Fibroblast of villous mesenchyme (primary cell): ENCODE measurements around the gene NAA15. TPM values are rescaled to one million over a fixed set of nuclear protein-coding genes. Genes with fewer than 3 reads are reported as not detected.
A peak's percentile ranks its signal among the peaks of the same experiment; 100 is the strongest.

Source experiments
- DNase-seq: peaks from one replicate; pipeline ENCODE4 v3.0.0-alpha.2; 2010; ENCODE audit warnings: low read depth
- H3K4me3 ChIP-seq: 2 replicates; pipeline ENCODE4 v1.5.1; 2011; ENCODE audit warnings: low read depth, mild to moderate bottlenecking, low read length
- CTCF ChIP-seq: IDR thresholded peaks from 2 replicates; pipeline ENCODE4 v1.5.1; 2012; ENCODE audit warnings: low read depth, mild to moderate bottlenecking, low read length; ENCODE audit not compliant: insufficient read depth
- total RNA-seq: library from RNA; depleted of rRNA; stranded (reverse); fragments of >200 nt; gene quantifications from 2 replicates; pipeline ENCODE4 v1.2.3, GENCODE V29; 2012

The NAA15 gene
- total RNA-seq, 1 donor, result 66.5 TPM

- no peak overlapping the region for H3K4me3 ChIP-seq
- TF ChIP-seq CTCF, result no peak
- no peak for DNase-seq
These were observed 149.3 kb downstream of the NAA15 start for GRCh38 chr4:139450586-139450985.

GRCh38 chr4:139451997-139452396, 150.7 kb downstream of the NAA15 start:
- DNase-seq, result no peak
- H3K4me3 ChIP-seq, result peak overlapping the region; percentile 92
- no peak for TF ChIP-seq CTCF

DNA sequence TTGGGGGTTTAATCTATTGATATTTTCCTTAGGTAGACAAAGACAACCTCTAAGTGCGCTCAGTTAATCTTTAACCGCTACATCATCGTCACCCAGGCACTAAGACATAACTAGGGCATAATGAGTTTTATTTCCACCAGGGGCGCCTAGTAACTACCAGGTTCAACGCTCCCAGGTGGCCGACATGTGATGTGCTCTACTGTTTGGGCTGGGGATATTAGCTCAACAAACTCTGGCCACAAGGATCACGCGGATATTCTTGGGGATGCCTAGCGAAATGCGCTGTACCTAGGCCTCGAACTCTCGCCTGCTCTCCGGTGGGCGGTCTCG, 151.7 kb downstream of the NAA15 start:
- H3K4me3 ChIP-seq, result peak overlapping the region; percentile 92
- peak; percentile 34 for TF ChIP-seq CTCF
- no peak for DNase-seq

DNA sequence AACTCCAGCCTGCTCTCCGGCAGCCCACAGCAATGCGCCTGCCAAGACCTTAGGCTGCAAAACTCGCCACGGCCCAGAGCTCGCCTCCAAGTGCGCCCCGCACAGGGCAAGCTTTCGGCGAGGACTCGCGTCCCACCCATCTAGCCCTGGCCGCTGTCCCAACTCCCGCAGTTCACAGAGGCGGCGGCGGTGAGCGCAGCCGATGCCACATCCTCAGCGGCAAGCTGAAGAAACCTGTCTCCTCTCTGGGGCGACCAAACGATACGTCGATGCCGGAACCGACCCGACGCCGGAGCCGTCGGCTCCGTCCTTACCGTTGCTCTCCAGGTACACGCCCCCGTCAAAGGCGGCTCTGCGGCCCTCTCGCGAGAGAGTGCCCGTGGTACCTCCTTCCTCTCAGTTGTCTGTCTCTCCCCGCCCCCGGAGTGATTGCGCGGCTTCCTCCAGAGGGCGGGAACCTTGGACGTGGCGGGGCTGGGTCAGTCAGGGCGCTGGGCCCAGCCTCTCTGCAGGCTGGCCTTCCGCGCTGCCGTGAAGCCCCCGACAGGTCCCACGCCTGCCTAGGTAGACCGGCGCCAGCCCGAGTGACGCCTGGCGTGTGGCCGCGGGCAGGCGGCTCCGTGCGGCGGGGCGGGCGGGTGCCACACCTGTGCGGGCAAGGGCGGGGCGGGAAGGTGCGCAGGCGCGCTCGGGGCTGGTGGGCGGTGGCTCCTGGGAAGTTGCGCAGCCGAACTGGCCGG, 152.2 kb downstream of the NAA15 start:
- H3K4me3 ChIP-seq, result peak overlapping the region; percentile 92
- peak; percentile 1 for TF ChIP-seq CTCF
- DNase-seq, result peak; percentile 98

GRCh38 chr4:139454111-139455045, 153.1 kb downstream of the NAA15 start, which contains the start of gene RAB33B:
RAB33B (plus strand) TSS chr4:139454121; CDS start chr4:139454196, 75 bp downstream.
- peak within 1 kb of the TSS; percentile 92 for H3K4me3 ChIP-seq
- TF ChIP-seq CTCF, result no peak
- no peak for DNase-seq

DNA sequence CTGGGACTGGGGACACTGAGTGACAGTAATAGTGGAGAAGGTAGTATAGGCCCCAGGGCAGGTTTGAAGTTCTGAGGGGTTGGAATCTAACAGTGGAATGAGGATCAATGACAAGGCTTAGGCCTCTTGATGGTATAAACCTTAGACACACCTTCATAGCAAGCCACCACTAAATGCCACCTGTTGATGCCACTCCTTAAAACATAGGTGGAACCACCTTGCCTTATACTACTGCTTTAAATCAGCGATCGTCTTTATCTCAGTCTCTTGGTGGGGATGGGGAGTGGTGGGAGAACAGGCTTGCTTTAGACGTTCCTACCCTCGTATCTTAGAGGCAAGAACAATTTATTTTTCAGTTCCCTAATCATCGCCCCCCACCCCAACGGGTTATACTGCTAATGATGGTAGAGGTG, 153.8 kb downstream of the NAA15 start:
- DNase-seq, result no peak
- H3K4me3 ChIP-seq, result peak overlapping the region; percentile 92
- no peak for TF ChIP-seq CTCF
